H1 (cell line): ENCODE data around the gene GFOD1. TPM values are rescaled to one million over a fixed set of nuclear protein-coding genes. Genes with fewer than 3 reads are reported as not detected.

ENCODE experiments used
- CTCF ChIA-PET: fragments of 300-600 bp; sonication (Branson Sonifier 250); formaldehyde crosslinking; loops from one replicate; lab custom pipeline; 2021; ENCODE audit not compliant: partially characterized antibody; lab: Charles Lee
- POLR2A ChIA-PET: fragments of 300-600 bp; sonication (Branson Sonifier 250); formaldehyde crosslinking; loops from one replicate; lab custom pipeline; 2021; ENCODE audit warnings: inconsistent platforms; ENCODE audit not compliant: partially characterized antibody; lab: Charles Lee
- DNase-seq, 2 experiments: peaks; one replicate each; pipeline versions ENCODE4 v3.0.0 to v3.0.0-alpha.2; 2010 to 2022; ENCODE audit warnings: low spot score in 2 of 2, low read depth in 1 of 2, mixed read lengths in 1 of 2
- FAIRE-seq: peaks from 2 replicates; lab custom pipeline; 2011; peaks lifted over from hg19 to GRCh38; lab: Jason Lieb, UNC
- H2AFZ ChIP-seq: 2 replicates; pipeline ENCODE4 v1.8.1; 2012; ENCODE audit warnings: low read length, inconsistent platforms
- H2AK5ac ChIP-seq: 2 replicates; pipeline ENCODE4 v1.6.1; 2013; ENCODE audit warnings: low read depth, low read length
- H2BK120ac ChIP-seq: replicated peaks from 2 replicates; pipeline ENCODE3; 2013; ENCODE audit warnings: low read depth, low read length, inconsistent platforms
- H2BK12ac ChIP-seq: 2 replicates; pipeline ENCODE4 v1.6.1; 2013; ENCODE audit warnings: low read depth, low read length
- H2BK15ac ChIP-seq: 2 replicates; pipeline ENCODE4 v1.6.1; 2013; ENCODE audit warnings: low read length
- H2BK20ac ChIP-seq: 2 replicates; pipeline ENCODE4 v1.6.1; 2013; ENCODE audit warnings: low read length
- H2BK5ac ChIP-seq: 2 replicates; pipeline ENCODE4 v1.6.1; 2013; ENCODE audit warnings: low read depth, low read length
- H3K14ac ChIP-seq: 2 replicates; pipeline ENCODE4 v1.6.1; 2013; ENCODE audit warnings: inconsistent platforms; ENCODE audit not compliant: insufficient read length
- H3K18ac ChIP-seq: 2 replicates; pipeline ENCODE4 v1.6.1; 2013; ENCODE audit warnings: low read length; ENCODE audit errors: extremely low read depth
- H3K23ac ChIP-seq: 2 replicates; pipeline ENCODE4 v1.6.1; 2013; ENCODE audit warnings: inconsistent platforms; ENCODE audit not compliant: insufficient read length
- H3K23me2 ChIP-seq: 2 replicates; pipeline ENCODE4 v1.6.1; 2013; ENCODE audit warnings: low read depth, low read length
- H3K27ac ChIP-seq: 2 replicates; pipeline ENCODE4 v1.6.1; 2011; ENCODE audit warnings: low read depth, low read length, inconsistent platforms
- H3K27me3 ChIP-seq, 4 experiments: replicated peaks in 1 of 4; 1 replicate in 1 of 4; 2 replicates in 3 of 4; pipeline versions ENCODE4 v1.6.1 to v1.8.1; 2011 to 2013; ENCODE audit warnings: low read length in 3 of 4, mild to moderate bottlenecking in 3 of 4, inconsistent platforms in 2 of 4, mixed read lengths in 2 of 4, moderate library complexity in 1 of 4; ENCODE audit not compliant: control insufficient read depth in 3 of 4, insufficient read depth in 3 of 4; ENCODE audit errors: extremely low read depth in 1 of 4
- H3K36me3 ChIP-seq, 4 experiments: 2 replicates each; pipeline versions ENCODE4 v1.6.1 to v1.8.1; 2011 to 2013; ENCODE audit warnings: mild to moderate bottlenecking in 4 of 4, low read length in 3 of 4, moderate library complexity in 2 of 4, control low read depth in 1 of 4, inconsistent platforms in 1 of 4; ENCODE audit not compliant: insufficient read depth in 4 of 4, control insufficient read depth in 2 of 4
- H3K4ac ChIP-seq: replicated peaks from 2 replicates; pipeline ENCODE3; 2013; ENCODE audit warnings: low read length, low read depth, mixed read lengths, inconsistent platforms; ENCODE audit not compliant: insufficient read length
- H3K4me1 ChIP-seq, 4 experiments: replicated peaks in 1 of 4; 1 replicate in 1 of 4; 2 replicates in 3 of 4; pipeline versions ENCODE4 v1.6.1 to v1.8.1; 2011 to 2013; ENCODE audit warnings: low read length in 3 of 4, inconsistent platforms in 2 of 4, mixed read lengths in 1 of 4; ENCODE audit not compliant: insufficient read depth in 4 of 4, control insufficient read depth in 3 of 4
- H3K4me2 ChIP-seq, 2 experiments: 2 replicates each; pipeline versions ENCODE4 v1.6.1 to v1.8.1; 2011 to 2013; ENCODE audit warnings: low read depth in 2 of 2, low read length in 2 of 2, control low read depth in 1 of 2, inconsistent platforms in 1 of 2, mild to moderate bottlenecking in 1 of 2; ENCODE audit not compliant: insufficient read depth in 1 of 2
- H3K4me3 ChIP-seq, 4 experiments: fragments of 200-600, 300-600 bp in 1 of 4; sonication (generic), shearing (Covaris generic), sonication (Bioruptor Twin) in 1 of 4; 2 replicates each; pipeline versions ENCODE4 v1.5.1 to v1.8.1; 2011 to 2016; ENCODE audit warnings: low read length in 4 of 4, low read depth in 3 of 4, control low read depth in 2 of 4, inconsistent platforms in 2 of 4, mild to moderate bottlenecking in 2 of 4, mixed read lengths in 1 of 4, moderate library complexity in 1 of 4; ENCODE audit not compliant: insufficient read depth in 2 of 4; ENCODE audit errors: extremely low read depth in 1 of 4
- H3K56ac ChIP-seq: replicated peaks from 2 replicates; pipeline ENCODE3; 2013; ENCODE audit warnings: low read depth, mild to moderate bottlenecking, mixed read lengths, low read length, inconsistent platforms; ENCODE audit not compliant: insufficient read length
- H3K79me1 ChIP-seq: 2 replicates; pipeline ENCODE4 v1.6.1; 2013; ENCODE audit warnings: low read depth, low read length, control low read depth
- H3K79me2 ChIP-seq, 2 experiments: 2 replicates each; pipeline versions ENCODE4 v1.6.1 to v1.8.1; 2012 to 2013; ENCODE audit warnings: low read length in 2 of 2, mild to moderate bottlenecking in 2 of 2, inconsistent platforms in 1 of 2; ENCODE audit not compliant: insufficient read depth in 2 of 2, control insufficient read depth in 1 of 2
- H3K9ac ChIP-seq, 4 experiments: replicated peaks in 1 of 4; 1 replicate in 1 of 4; 2 replicates in 3 of 4; pipeline versions ENCODE4 v1.6.1 to v1.8.1; 2011 to 2013; ENCODE audit warnings: low read depth in 3 of 4, low read length in 3 of 4, control low read depth in 2 of 4, mild to moderate bottlenecking in 2 of 4, moderate library complexity in 2 of 4, inconsistent platforms in 1 of 4; ENCODE audit errors: extremely low read depth in 1 of 4
- H3K9me3 ChIP-seq, 2 experiments: 2 replicates each; pipeline versions ENCODE4 v1.6.1 to v1.8.1; 2012 to 2013; ENCODE audit warnings: mild to moderate bottlenecking in 2 of 2, moderate library complexity in 2 of 2, control low read depth in 1 of 2, inconsistent platforms in 1 of 2, low read depth in 1 of 2, low read length in 1 of 2, mixed read lengths in 1 of 2; ENCODE audit not compliant: insufficient read depth in 2 of 2
- H4K20me1 ChIP-seq, 2 experiments: replicated peaks in 1 of 2; 2 replicates each; pipeline versions ENCODE3 to v1.8.1; 2011 to 2013; ENCODE audit warnings: inconsistent platforms in 2 of 2, low read length in 2 of 2, mild to moderate bottlenecking in 1 of 2; ENCODE audit not compliant: insufficient read depth in 2 of 2, control insufficient read depth in 1 of 2
- H4K5ac ChIP-seq: 2 replicates; pipeline ENCODE4 v1.6.1; 2013; ENCODE audit warnings: low read length, low read depth, mixed read lengths, inconsistent platforms; ENCODE audit not compliant: insufficient read length
- H4K8ac ChIP-seq: 2 replicates; pipeline ENCODE4 v1.8.0; 2013; ENCODE audit warnings: mild to moderate bottlenecking, moderate library complexity, low read length, inconsistent platforms; ENCODE audit not compliant: insufficient read depth; ENCODE audit errors: extremely low read depth
- H4K91ac ChIP-seq: replicated peaks from 2 replicates; pipeline ENCODE3; 2013; ENCODE audit warnings: low read length, mixed read lengths, inconsistent platforms; ENCODE audit not compliant: insufficient read length
- CHD1 ChIP-seq: IDR thresholded peaks from 2 replicates; pipeline ENCODE4 v1.6.1; 2012; ENCODE audit warnings: low read depth, low read length, improper control_type of control experiment
- CHD2 ChIP-seq: IDR thresholded peaks from 2 replicates; pipeline ENCODE4 v1.6.1; 2012; ENCODE audit warnings: low read length, improper control_type of control experiment
- CTBP2 ChIP-seq: IDR thresholded peaks from 2 replicates; pipeline ENCODE4 v1.7.0; 2011; ENCODE audit warnings: borderline replicate concordance, mild to moderate bottlenecking, moderate library complexity, mixed read lengths, low read length; ENCODE audit not compliant: insufficient read depth, insufficient read length
- JUN ChIP-seq: IDR thresholded peaks from 2 replicates; pipeline ENCODE4 v1.6.1; 2011; ENCODE audit warnings: low read depth, mild to moderate bottlenecking, improper control_type of control experiment, low read length
- JUND ChIP-seq: IDR thresholded peaks from 2 replicates; pipeline ENCODE4 v1.6.1; 2011; ENCODE audit warnings: mild to moderate bottlenecking, improper control_type of control experiment, low read length
- NANOG ChIP-seq: IDR thresholded peaks from 2 replicates; pipeline ENCODE4 v1.6.1; 2011; ENCODE audit warnings: low read length, low read depth, mild to moderate bottlenecking, inconsistent platforms; ENCODE audit not compliant: insufficient read depth, poor library complexity, severe bottlenecking
- RFX5 ChIP-seq: IDR thresholded peaks from 2 replicates; pipeline ENCODE4 v1.6.1; 2011; ENCODE audit warnings: low read depth, low read length, improper control_type of control experiment, borderline replicate concordance
- SIRT6 ChIP-seq: IDR thresholded peaks from one replicate; pipeline ENCODE4 v1.7.1; 2012; ENCODE audit warnings: low read length, inconsistent platforms
- SIX5 ChIP-seq: IDR thresholded peaks from 2 replicates; pipeline ENCODE4 v1.6.1; 2011; ENCODE audit warnings: mild to moderate bottlenecking, low read depth, low read length
- TCF12 ChIP-seq: IDR thresholded peaks from 2 replicates; pipeline ENCODE4 v1.6.1; 2011; ENCODE audit warnings: low read depth, mild to moderate bottlenecking, low read length
- WGBS, 2 experiments: shearing (Covaris generic) in 1 of 2; methylation state at CpG; one replicate each; pipeline versions ENCODE4 v1.1.6 to v1.1.7; 2013 to 2015; ENCODE audit warnings: low lambda C conversion rate in 2 of 2, mixed read lengths in 2 of 2, inconsistent platforms in 1 of 2, low coverage in 1 of 2, missing lambda C conversion rate in 1 of 2; ENCODE audit not compliant: insufficient replicate concordance in 2 of 2, insufficient coverage in 1 of 2, insufficient read length in 1 of 2; ENCODE audit errors: extremely low coverage in 1 of 2, missing lambda C conversion rate in 1 of 2; 5-methylcytosine and 5-hydroxymethylcytosine counted together
- polyA plus RNA-seq, 7 experiments: library from polyadenylated mRNA; depleted of rRNA in 3 of 7; stranded (reverse) in 5 of 7; unstranded in 2 of 7; fragments of >200 nt in 5 of 7; fragments of 200-250 nt in 2 of 7; gene quantifications; 1 replicate in 5 of 7; 2 replicates in 1 of 7; 4 replicates in 1 of 7; pipeline versions ENCODE4 v1.2.1 to v1.2.3, GENCODE V29; 2011 to 2013; ENCODE audit warnings: missing spikeins in 2 of 7, mixed read lengths in 2 of 7
- total RNA-seq: library from RNA; stranded (reverse); fragmentation: NEBNext Ultra II Directional; extraction: Animal tissue kit (Norgen Biotek cat#: 25700); gene quantifications from 2 replicates; pipeline ENCODE4 v1.2.1, GENCODE V29; 2021
- TF ChIP-seq, protein P1 (sequence below): IDR thresholded peaks from 2 replicates; pipeline ENCODE4 v1.6.1; 2012; ENCODE audit warnings: low read length, inconsistent platforms
- TF ChIP-seq, protein P2 (sequence below): IDR thresholded peaks from 2 replicates; pipeline ENCODE4 v1.6.1; 2011; ENCODE audit warnings: low read length, improper control_type of control experiment

GFOD1 gene
- total and polyA plus RNA-seq, 2 of the 8 experiments (the other 6 are each of a cell fraction or from before 2014, with no cell fraction given): 2.5 to 8.8 TPM

DNA sequence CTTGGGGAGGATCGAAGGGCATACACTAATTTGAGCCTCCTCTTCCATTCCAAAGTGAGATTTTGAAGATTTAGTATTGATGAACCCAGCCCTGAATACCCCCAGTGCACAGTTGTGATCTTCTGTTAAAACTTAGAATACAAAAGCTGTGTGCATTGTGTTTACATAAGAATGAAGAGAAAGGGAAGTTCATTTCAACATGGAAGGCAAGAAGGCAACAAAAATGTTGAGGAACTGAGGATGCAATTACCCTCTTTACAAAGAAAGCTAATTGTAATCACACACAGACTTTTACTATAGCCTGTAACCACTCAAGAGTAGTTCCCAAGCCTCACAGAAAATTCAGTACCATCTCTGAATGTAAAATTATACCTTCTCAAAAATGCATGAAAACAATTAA lies 49.3 kb downstream of the GFOD1 start:
- FAIRE-seq (no peak), DNase-seq (no peak)
- Histone ChIP-seq H3K27ac (no peak overlapping the region), H3K4me2 (no peak overlapping the region), H3K79me1 (no peaks in the 10 kb centered on the region; the same call in 1 of the 2 replicates), H3K4ac (no peak overlapping the region), H3K56ac (no peak overlapping the region), H3K14ac (no peak overlapping the region), H2BK12ac (no peak overlapping the region), H3K4me1 (peaks cover 0 to 2% (median 0%) of the 10 kb centered on the region in 4 experiments; a peak in 1 of 7 replicates), H4K8ac (no peak overlapping the region), H2BK5ac (no peak overlapping the region), H3K18ac (no peak overlapping the region), H2BK15ac (no peak overlapping the region), H2BK20ac (no peak overlapping the region), H2BK120ac (no peak overlapping the region), H3K23me2 (no peaks in the 10 kb centered on the region), H3K27me3 (no peaks in the 10 kb centered on the region), H4K20me1 (no peaks in the 10 kb centered on the region), H3K9ac (no peak overlapping the region), H3K79me2 (no peaks in the 10 kb centered on the region; a peak in 1 of 4 replicates), H2AFZ (no peak overlapping the region), H4K91ac (no peak overlapping the region), H2AK5ac (no peak overlapping the region), H3K36me3 (no peaks in the 10 kb centered on the region), H3K4me3 (no peak overlapping the region), H3K9me3 (no peaks in the 10 kb centered on the region), H4K5ac (no peak overlapping the region), H3K23ac (no peak overlapping the region)
- POLR2A ChIA-PET: interaction anchor here (0.7 to 0.9 kb wide), 2 partner anchors 16 to 117 kb away, joined by 3 read pairs; no protein-coding TSS in a partner anchor
- 88% methylated on average over 1 of the region's 1 CpG; no CpG with 5 or more reads in 1 of the 2 experiments for WGBS, 2 experiments
- CTCF ChIA-PET: no interaction called here
- TF ChIP-seq JUND: no peak
- no peak for TF ChIP-seq SIX5
- TF ChIP-seq RFX5: no peak
- TF ChIP-seq TCF12: no peak
- no peak for TF ChIP-seq CTBP2
- no peak for TF ChIP-seq CHD2
- TF ChIP-seq NANOG: no peak
- no peak for TF ChIP-seq SIRT6
- TF ChIP-seq, protein P1, sequence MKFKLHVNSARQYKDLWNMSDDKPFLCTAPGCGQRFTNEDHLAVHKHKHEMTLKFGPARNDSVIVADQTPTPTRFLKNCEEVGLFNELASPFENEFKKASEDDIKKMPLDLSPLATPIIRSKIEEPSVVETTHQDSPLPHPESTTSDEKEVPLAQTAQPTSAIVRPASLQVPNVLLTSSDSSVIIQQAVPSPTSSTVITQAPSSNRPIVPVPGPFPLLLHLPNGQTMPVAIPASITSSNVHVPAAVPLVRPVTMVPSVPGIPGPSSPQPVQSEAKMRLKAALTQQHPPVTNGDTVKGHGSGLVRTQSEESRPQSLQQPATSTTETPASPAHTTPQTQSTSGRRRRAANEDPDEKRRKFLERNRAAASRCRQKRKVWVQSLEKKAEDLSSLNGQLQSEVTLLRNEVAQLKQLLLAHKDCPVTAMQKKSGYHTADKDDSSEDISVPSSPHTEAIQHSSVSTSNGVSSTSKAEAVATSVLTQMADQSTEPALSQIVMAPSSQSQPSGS: no peak
- no peak for TF ChIP-seq CHD1
- TF ChIP-seq, protein P2, sequence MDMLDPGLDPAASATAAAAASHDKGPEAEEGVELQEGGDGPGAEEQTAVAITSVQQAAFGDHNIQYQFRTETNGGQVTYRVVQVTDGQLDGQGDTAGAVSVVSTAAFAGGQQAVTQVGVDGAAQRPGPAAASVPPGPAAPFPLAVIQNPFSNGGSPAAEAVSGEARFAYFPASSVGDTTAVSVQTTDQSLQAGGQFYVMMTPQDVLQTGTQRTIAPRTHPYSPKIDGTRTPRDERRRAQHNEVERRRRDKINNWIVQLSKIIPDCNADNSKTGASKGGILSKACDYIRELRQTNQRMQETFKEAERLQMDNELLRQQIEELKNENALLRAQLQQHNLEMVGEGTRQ: no peak
- TF ChIP-seq JUN: no peak
